ENCODE measurements around the gene CAPG.
"Not testable (repeated sequence)": the region's sequence is repeated elsewhere in the genome, so short reads cannot be mapped to it uniquely, and the experiment has no call there.

Gene CAPG

DNA sequence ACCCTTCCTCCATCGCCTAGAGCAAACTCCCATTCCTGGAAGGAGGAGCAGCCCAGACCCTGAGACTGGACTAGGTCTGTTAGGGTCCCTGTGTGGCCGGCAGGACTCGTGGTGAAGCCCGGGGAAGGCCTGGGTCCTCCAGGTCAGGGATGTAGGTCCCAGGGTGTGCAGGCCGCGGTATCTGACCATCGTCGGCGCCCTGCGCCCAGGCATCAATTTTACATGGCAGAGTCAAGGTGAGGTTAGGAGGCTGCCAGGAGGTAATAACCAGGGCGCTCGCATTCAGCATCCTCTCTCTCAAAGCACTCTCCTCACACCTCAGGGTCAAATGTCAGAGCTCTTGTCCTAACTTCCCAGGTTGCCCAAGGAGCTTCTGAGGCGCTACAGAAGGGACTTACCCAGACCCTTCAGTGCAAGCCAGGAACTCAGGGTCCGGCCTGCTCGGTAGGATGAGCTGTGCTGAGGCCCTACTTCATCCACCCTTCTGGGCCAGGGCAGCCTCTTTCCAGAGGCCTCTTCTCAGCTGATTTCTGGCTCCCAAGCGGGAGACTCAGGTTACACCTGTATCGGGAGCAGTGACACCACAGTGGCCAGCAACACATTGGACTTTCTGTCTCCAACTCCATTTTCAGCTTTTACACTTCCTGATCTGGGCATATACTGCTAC lies 9.0 kb upstream of the CAPG start:
- DNase-seq (ENCODE audit: low read depth) = no peak
- peak overlapping the region; percentile 60 for H3K4me3 ChIP-seq (ENCODE audit: low read depth, low read length)
- TF ChIP-seq, protein P1, sequence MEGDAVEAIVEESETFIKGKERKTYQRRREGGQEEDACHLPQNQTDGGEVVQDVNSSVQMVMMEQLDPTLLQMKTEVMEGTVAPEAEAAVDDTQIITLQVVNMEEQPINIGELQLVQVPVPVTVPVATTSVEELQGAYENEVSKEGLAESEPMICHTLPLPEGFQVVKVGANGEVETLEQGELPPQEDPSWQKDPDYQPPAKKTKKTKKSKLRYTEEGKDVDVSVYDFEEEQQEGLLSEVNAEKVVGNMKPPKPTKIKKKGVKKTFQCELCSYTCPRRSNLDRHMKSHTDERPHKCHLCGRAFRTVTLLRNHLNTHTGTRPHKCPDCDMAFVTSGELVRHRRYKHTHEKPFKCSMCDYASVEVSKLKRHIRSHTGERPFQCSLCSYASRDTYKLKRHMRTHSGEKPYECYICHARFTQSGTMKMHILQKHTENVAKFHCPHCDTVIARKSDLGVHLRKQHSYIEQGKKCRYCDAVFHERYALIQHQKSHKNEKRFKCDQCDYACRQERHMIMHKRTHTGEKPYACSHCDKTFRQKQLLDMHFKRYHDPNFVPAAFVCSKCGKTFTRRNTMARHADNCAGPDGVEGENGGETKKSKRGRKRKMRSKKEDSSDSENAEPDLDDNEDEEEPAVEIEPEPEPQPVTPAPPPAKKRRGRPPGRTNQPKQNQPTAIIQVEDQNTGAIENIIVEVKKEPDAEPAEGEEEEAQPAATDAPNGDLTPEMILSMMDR (IDR thresholded peaks at IDR 0.05; ENCODE audit: low read depth, low read length, missing control alignments) = no peak

DNA sequence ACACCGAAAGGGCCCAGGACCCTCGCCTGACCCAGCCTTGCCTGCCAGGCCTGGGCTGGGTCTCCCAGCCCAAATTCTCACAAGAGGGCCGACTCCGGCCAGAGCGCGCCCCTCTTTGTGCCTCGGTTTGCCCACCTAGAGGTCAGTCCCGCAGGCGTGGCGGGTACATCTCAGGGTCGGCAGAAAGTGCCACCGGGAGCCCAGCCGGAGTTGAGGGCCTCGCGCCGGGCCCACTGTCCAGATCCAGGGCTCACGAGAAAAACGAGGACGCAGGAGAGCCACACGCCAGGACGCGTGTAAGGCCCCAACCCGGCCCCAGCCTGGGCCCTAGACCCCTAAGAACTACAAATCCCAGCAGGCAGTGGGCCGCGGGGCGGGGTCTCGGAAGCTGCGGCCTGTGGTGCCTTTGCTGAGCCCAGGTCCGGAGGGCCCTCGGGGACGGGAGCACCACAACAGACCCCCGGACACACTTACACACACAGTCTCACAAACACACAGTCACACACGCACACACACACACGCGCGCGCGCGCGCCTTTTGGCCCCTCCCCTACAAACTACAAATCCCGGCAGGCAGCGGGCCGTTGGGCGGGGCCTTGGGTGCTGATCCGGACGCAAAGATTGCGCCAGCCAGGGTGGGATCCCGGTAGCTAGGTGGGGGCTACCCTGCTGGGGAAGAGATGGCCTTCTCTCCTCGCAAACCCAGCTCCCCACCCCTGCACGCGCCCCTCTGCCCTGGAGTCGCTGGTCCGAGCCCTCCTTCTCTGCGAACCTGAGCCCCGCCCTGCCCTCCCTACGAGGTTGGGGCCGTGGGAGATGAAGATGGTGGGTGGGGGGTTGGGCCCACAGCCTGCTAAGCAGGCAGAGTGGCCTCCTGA lies 8.2 kb upstream of the CAPG start, which contains the start of gene SH2D6:
TSS of gene SH2D6 (plus strand) at position 583 of the 877 bp plus-strand sequence. CDS start 10,752 bp downstream, outside the sequence.
- DNase-seq (ENCODE audit: low read depth) = peak; percentile 61

DNA sequence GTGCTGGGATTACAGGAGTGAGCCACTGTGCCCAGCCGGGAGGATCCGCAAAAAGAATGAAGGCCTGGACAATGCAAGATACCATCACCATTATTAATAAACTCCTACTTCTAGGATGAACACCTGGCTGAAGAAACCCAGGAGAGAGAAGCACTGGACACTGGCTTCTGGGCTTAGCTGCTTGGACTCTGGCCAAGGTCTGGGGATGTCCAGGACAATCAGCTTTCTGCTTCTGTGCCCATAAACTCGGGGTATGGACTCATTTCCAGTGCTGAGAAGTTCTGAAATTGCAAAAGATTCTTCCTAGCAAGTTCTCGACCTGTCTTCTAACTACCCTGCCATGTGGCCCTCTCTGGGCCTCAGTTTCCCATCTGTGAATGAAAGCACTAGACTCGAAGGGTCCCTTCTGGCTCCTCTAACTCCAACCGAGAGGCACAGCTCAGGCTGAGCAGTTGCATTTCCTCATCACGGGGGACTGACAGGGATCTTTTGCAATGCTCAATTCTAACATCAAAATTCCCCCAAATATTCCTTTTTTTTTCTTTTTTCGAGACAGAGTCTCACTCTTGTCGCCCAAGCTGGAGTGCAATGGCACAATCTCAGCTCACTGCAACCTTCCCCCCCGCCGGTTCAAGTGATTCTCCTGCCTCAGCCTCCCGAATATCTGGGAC lies 5.9 kb upstream of the CAPG start:
- no peak overlapping the region for H3K4me3 ChIP-seq (ENCODE audit: low read depth, low read length)
- TF ChIP-seq, protein P1 (IDR thresholded peaks at IDR 0.05; ENCODE audit: low read depth, low read length, missing control alignments) = no peak
- DNase-seq (ENCODE audit: low read depth) = no peak

More for the DNA sequence above, 8.2 kb upstream of the CAPG start, which contains the start of gene SH2D6:
- peak within 1 kb of the TSS; percentile 60 for H3K4me3 ChIP-seq (ENCODE audit: low read depth, low read length)
- TF ChIP-seq, protein P1 (IDR thresholded peaks at IDR 0.05; ENCODE audit: low read depth, low read length, missing control alignments) = no peak

DNA sequence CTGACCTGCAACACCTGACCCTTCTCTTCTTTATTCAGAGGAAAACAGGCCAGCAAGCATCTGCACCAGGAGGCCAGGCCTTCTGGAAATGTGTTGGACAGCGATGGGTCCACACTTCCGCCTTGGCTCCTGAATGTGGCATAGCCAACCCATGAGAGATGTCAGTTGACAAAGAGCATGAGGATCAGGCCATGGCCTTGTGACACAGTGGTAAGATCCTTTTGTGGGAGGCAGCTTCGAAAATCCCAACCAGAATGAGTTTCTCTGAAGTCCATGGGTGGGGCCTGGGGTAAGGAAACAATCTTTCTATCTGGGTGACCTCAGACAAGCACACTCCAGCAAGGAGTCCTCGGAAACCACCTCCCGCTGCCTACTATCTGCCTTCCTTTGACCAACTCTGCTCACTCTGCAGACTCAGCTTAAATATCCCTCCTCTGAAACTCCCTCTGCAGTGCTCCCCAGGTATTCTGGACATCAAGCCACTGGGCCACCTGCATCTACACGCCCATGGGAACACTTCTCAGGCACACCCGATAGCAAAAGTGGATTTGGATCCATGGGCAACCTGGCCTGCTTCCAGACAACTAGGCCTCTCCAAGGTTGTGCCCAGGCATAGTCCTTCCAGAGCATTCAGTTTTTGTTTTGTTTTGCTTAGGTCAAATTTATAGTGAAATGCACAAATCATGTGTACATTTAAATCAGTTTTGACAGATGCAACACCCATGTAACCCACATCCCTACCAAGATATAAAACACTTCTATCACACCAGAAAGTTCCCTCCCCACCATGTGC lies 4.8 kb upstream of the CAPG start:
- DNase-seq (ENCODE audit: low read depth) = no peak
- no peak overlapping the region for H3K4me3 ChIP-seq (ENCODE audit: low read depth, low read length)
- TF ChIP-seq, protein P1 (IDR thresholded peaks at IDR 0.05; ENCODE audit: low read depth, low read length, missing control alignments) = no peak

DNA sequence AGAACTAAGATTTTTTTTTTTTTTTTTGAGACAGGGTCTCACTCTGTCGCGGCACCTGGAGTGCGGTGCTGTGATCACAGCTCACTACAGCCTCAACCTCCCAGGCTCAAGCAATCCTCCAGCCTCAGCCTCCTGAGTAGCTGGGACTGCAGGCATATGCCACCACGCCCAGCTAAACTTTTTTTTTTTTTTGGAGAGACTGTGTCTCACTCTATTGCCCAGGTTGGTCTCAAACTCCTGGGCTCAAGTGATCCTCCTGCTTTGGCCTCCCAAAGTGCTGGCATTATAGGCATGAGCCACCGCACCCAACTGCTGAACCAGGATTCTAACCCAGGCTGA lies 4.2 kb upstream of the CAPG start:
- H3K4me3 ChIP-seq (ENCODE audit: low read depth, low read length); DNase-seq (ENCODE audit: low read depth): not testable (repeated sequence)

DNA sequence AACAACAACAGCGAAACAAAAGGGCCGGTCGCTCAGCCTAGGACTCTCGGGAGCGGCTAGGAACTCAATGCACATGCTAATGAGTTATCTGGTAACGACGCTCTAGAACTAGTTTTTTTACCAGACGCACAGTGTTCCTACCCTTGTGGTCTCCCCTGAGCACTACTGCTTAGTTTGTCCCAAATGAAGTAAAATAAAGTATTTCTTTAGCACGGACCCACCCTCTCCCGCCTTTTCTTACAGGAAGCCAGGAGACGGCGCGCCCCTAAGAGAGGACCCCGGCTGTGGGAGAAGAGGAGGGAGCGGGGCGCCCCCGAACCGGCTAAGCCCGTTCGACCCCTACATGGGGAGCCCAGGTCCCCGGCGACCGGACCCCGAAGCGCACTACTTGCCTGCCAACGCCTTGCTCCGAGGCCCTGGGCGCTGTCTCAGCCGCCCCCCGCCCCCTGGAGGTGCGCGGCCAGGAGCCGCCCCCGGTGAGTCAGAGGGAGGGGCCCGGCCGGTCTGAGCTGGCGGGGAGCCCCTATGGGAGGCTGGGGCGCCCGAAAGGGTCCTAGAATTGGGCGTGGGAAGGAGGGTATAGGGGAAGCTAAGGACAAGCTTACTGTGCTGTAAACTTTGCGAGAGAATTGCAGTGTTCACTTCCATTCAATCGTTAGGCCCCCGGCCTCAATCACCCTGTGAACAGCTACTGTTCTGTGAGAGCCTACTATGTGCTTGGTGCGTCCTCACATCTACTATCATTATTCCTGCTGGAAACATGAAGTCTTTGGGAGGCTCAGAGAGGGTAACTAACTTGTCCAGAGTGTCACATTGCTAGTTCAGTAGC lies 3.6 kb upstream of the CAPG start:
- TF ChIP-seq, protein P1 (IDR thresholded peaks at IDR 0.05; ENCODE audit: low read depth, low read length, missing control alignments) = no peak
- H3K4me3 ChIP-seq (ENCODE audit: low read depth, low read length) = no peak overlapping the region; the same call in 1 of the 2 replicates
- no peak for DNase-seq (ENCODE audit: low read depth)

All from GM12864 (cell line).